Tibial nerve (tissue), 3 donors: Measurements from ENCODE around the gene SORCS2.

Source experiments
- CTCF ChIP-seq, 5 experiments: fragments of 200-600 bp in 3 of 5; fragments of 450-650 bp in 2 of 5; sonication (generic) in 3 of 5; IDR thresholded peaks; one replicate each; pipeline ENCODE4 v1.5.1; 2016 to 2019; ENCODE audit warnings: antibody characterized with exemption in 5 of 5, mild to moderate bottlenecking in 3 of 5, moderate library complexity in 2 of 5
- POLR2A ChIP-seq, 2 donors: fragments of 450-650 bp; IDR thresholded peaks; one replicate each; pipeline ENCODE4 v1.6.1; 2017; ENCODE audit warnings: antibody characterized with exemption in 2 of 2, mild to moderate bottlenecking in 2 of 2, moderate library complexity in 2 of 2

DNA sequence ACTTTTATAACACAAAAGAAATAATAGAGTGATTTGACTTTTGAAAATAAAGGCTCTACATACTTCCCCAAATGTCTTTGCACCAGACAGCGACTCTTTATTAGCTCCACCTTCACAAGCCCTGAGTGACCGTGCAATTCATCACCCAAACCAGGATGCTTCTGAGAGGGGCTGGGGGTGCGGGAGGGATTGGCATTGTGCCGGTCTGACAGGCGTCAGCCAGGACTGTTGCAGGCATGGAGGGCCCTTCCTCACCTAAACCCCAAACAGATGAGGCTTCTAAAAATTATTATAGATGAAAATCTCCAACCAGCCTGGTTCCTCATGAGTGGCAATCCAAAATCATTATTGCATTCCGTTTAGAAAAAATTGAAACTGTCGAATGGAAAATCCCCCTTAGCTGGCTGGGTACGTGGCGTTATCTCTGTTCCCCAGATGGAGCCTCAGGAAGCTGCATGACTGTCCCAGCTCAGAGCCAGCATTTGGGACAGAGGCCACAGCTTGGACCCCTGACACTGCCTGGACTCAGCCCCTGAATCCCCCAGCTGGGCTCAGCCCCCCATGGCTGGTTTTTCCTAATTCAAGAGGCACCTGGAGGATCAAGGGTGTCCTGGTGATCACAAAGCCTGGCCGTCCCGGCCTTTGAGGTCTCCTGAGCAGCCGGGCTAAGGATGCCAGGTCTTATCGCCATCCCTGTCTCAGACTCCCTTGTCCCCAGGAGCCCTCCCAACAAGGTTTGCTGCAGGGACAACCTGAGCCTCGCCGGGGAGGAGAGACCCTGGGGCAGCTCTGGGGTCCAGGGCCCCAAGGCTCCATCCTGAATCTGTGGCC lies 60.4 kb downstream of the SORCS2 start:
- no peak for TF ChIP-seq CTCF (IDR thresholded peaks at IDR 0.05)
- TF ChIP-seq POLR2A (IDR thresholded peaks at IDR 0.05), result no peak
